HepG2 (cell line): Measurements from ENCODE around the gene UCN2. TPM values are rescaled to one million over a fixed set of nuclear protein-coding genes. Genes with fewer than 3 reads are reported as not detected.

Experiments used
- CENPT ChIP-seq: sonication (generic); formaldehyde crosslinking; IDR thresholded peaks from 2 replicates; pipeline ENCODE4 v1.8.0; 2022; ENCODE audit warnings: low read depth, mild to moderate bottlenecking, moderate library complexity, missing genetic modification reagents
- CREB1 ChIP-seq, 2 experiments: fragments of 450-650 bp in 1 of 2; IDR thresholded peaks; 2 replicates each; pipeline ENCODE4 v1.6.1; 2016 to 2017; ENCODE audit warnings: control low read depth in 1 of 2, mild to moderate bottlenecking in 1 of 2, missing compliant biosample characterization in 1 of 2, missing genetic modification characterization in 1 of 2
- DMTF1 ChIP-seq: sonication (generic); formaldehyde crosslinking; IDR thresholded peaks from 2 replicates; pipeline ENCODE4 v1.4.0; 2020; ENCODE audit warnings: mild to moderate bottlenecking, missing genetic modification reagents
- DR1 ChIP-seq: sonication (generic); formaldehyde crosslinking; IDR thresholded peaks from 2 replicates; pipeline ENCODE4 v1.8.0; 2021; ENCODE audit warnings: mild to moderate bottlenecking, missing genetic modification reagents, inconsistent platforms
- E2F2 ChIP-seq: sonication (generic); formaldehyde crosslinking; IDR thresholded peaks from 2 replicates; pipeline ENCODE4 v1.4.0; 2020; ENCODE audit warnings: missing genetic modification reagents, borderline replicate concordance
- GATAD1 ChIP-seq: IDR thresholded peaks from 2 replicates; pipeline ENCODE4 v1.6.1; 2016; ENCODE audit warnings: missing genetic modification reagents, missing compliant biosample characterization
- HNRNPH1 ChIP-seq: fragments of 200-400 bp; formaldehyde crosslinking; optimal IDR thresholded peaks from 2 replicates; pipeline ENCODE3; 2017; ENCODE audit warnings: mild to moderate bottlenecking, low read depth, low read length
- KLF15 ChIP-seq: sonication (generic); formaldehyde crosslinking; IDR thresholded peaks from 2 replicates; pipeline ENCODE4 v1.8.1; 2023; ENCODE audit warnings: borderline replicate concordance, mild to moderate bottlenecking, inconsistent platforms, missing genetic modification reagents, mixed read lengths
- LCORL ChIP-seq, 2 experiments: fragments of 450-650 bp in 1 of 2; sonication (generic) in 1 of 2; formaldehyde crosslinking in 1 of 2; IDR thresholded peaks; 2 replicates each; pipeline versions ENCODE4 v1.5.0 to v1.6.1; 2017 to 2020; ENCODE audit warnings: antibody characterized with exemption in 1 of 2, missing genetic modification reagents in 1 of 2
- MTF2 ChIP-seq: sonication (generic); formaldehyde crosslinking; IDR thresholded peaks from 2 replicates; pipeline ENCODE4 v1.5.0; 2020; ENCODE audit warnings: missing genetic modification reagents, borderline replicate concordance
- PAXIP1 ChIP-seq: sonication (generic); formaldehyde crosslinking; conservative IDR thresholded peaks from 2 replicates; pipeline ENCODE4 v1.4.0; 2020; ENCODE audit warnings: mild to moderate bottlenecking, missing genetic modification reagents, moderate library complexity
- PHF20 ChIP-seq: sonication (generic); formaldehyde crosslinking; IDR thresholded peaks from 2 replicates; pipeline ENCODE4 v1.5.0; 2020; ENCODE audit warnings: mild to moderate bottlenecking, missing genetic modification reagents
- SIX4 ChIP-seq: sonication (generic); formaldehyde crosslinking; IDR thresholded peaks from 2 replicates; pipeline ENCODE4 v1.4.0; 2020; ENCODE audit warnings: missing genetic modification reagents
- SMAD9 ChIP-seq: sonication (generic); formaldehyde crosslinking; IDR thresholded peaks from 2 replicates; pipeline ENCODE4 v1.5.1; 2020; ENCODE audit warnings: mild to moderate bottlenecking, missing genetic modification reagents
- TBX3 ChIP-seq: fragments of 450-650 bp; IDR thresholded peaks from 2 replicates; pipeline ENCODE4 v1.6.1; 2017; ENCODE audit warnings: antibody characterized with exemption, mild to moderate bottlenecking, inconsistent platforms, borderline replicate concordance
- TCF7L2 ChIP-seq: IDR thresholded peaks from 2 replicates; pipeline ENCODE4 v1.6.1; 2011; ENCODE audit warnings: mild to moderate bottlenecking, low read depth, low read length, moderate library complexity
- ZMAT5 ChIP-seq: sonication (generic); formaldehyde crosslinking; IDR thresholded peaks from 2 replicates; pipeline ENCODE4 v1.5.0; 2020; ENCODE audit warnings: mild to moderate bottlenecking, low read depth, missing genetic modification reagents, borderline replicate concordance
- ZMYM2 ChIP-seq: sonication (generic); formaldehyde crosslinking; IDR thresholded peaks from 2 replicates; pipeline ENCODE4 v1.8.0; 2022; ENCODE audit warnings: mild to moderate bottlenecking, missing genetic modification reagents
- ZNF20 ChIP-seq: sonication (generic); formaldehyde crosslinking; IDR thresholded peaks from 2 replicates; pipeline ENCODE4 v1.4.0; 2020; ENCODE audit warnings: mild to moderate bottlenecking, moderate library complexity, missing genetic modification reagents
- ZNF510 ChIP-seq: sonication (generic); formaldehyde crosslinking; IDR thresholded peaks from 2 replicates; pipeline ENCODE4 v1.4.0; 2020; ENCODE audit warnings: low read depth, mild to moderate bottlenecking, missing genetic modification reagents
- ZNF530 ChIP-seq: sonication (generic); formaldehyde crosslinking; IDR thresholded peaks from 2 replicates; pipeline ENCODE4 v1.5.0; 2020; ENCODE audit warnings: low read depth, mild to moderate bottlenecking, missing genetic modification reagents
- ZNF670 ChIP-seq: sonication (generic); formaldehyde crosslinking; IDR thresholded peaks from 2 replicates; pipeline ENCODE4 v1.8.0; 2022; ENCODE audit warnings: mild to moderate bottlenecking, missing genetic modification reagents, borderline replicate concordance
- polyA plus RNA-seq, 8 experiments: library from polyadenylated mRNA; depleted of rRNA in 3 of 8; stranded (reverse) in 7 of 8; unstranded in 1 of 8; fragments of >200 nt; fragmentation: Illumina TruSeq in 4 of 8; extraction: Trizol in 4 of 8; gene quantifications; 2 replicates each; pipeline versions ENCODE4 v1.2.1 to v1.2.3, GENCODE V29; 2011 to 2016; ENCODE audit warnings: low read depth in 4 of 8, missing spikeins in 1 of 8, mixed read lengths in 1 of 8; ENCODE audit not compliant: insufficient read depth in 1 of 8
- total RNA-seq, 5 experiments: library from RNA; depleted of rRNA; stranded (reverse); fragments of >200 nt; fragmentation: Illumina TruSeq; extraction: Trizol; gene quantifications; 2 replicates each; pipeline ENCODE4 v1.2.3, GENCODE V29; 2016; ENCODE audit warnings: low read depth in 1 of 5

UCN2 gene
- total and polyA plus RNA-seq, 2 of the 13 experiments (the other 11 are each of a cell fraction or from before 2014, with no cell fraction given) = 0.07 to 1.5 TPM

GRCh38 chr3:48556796-48557626 lies 6.6 kb downstream of the UCN2 start, which contains the start of gene PFKFB4 (continued):
- TF ChIP-seq DMTF1 (CRISPR knock-in tag) (no peak), CENPT (CRISPR knock-in tag) (no peak), CREB1 (IDR thresholded peaks at IDR 0.05) (0 out of 2 replicates have a peak, but pooled peaks have one; percentile 34), CREB1 (CRISPR knock-in tag; IDR thresholded peaks at IDR 0.05) (no peak), ZNF670 (CRISPR knock-in tag) (peak; percentile 73; the same call in 1 of the 2 replicates), ZNF510 (CRISPR knock-in tag) (no peak; the same call in 1 of the 2 replicates), GATAD1 (CRISPR knock-in tag) (peak; percentile 74), TCF7L2 (no peak), ZNF530 (CRISPR knock-in tag) (no peak), DR1 (CRISPR knock-in tag) (peak; percentile 68), TBX3 (no peak), E2F2 (no peak), KLF15 (no peak; the same call in 1 of the 2 replicates), SIX4 (CRISPR knock-in tag) (peak; percentile 70), LCORL (IDR thresholded peaks at IDR 0.05) (no peak), LCORL (CRISPR knock-in tag; IDR thresholded peaks at IDR 0.05) (peak; percentile 90), PAXIP1 (CRISPR knock-in tag) (peak; percentile 92), MTF2 (CRISPR knock-in tag) (no peak), HNRNPH1 (no peak), ZMAT5 (CRISPR knock-in tag) (no peak), PHF20 (CRISPR knock-in tag) (no peak), ZMYM2 (CRISPR knock-in tag) (peak; percentile 81), SMAD9 (CRISPR knock-in tag) (no peak), ZNF20 (CRISPR knock-in tag) (no peak)
